Endothelial cell (in vitro differentiated cells): ENCODE results near the gene HTRA2. TPM values are rescaled to one million over a fixed set of nuclear protein-coding genes. Genes with fewer than 3 reads are reported as not detected.

Experiments used
- DNase-seq: peaks from one replicate; pipeline ENCODE4 v3.0.0; 2021; ENCODE audit warnings: low spot score
- H3K27ac Mint-ChIP-seq: one replicate; pipeline ENCODE4 v1.8.0; 2021; ENCODE audit warnings: mixed read lengths, inconsistent platforms; ENCODE audit not compliant: unreplicated experiment
- H3K27me3 Mint-ChIP-seq: one replicate; pipeline ENCODE4 v1.8.0; 2021; ENCODE audit warnings: mild to moderate bottlenecking, moderate library complexity, mixed read lengths, inconsistent platforms; ENCODE audit not compliant: unreplicated experiment
- H3K36me3 Mint-ChIP-seq: one replicate; pipeline ENCODE4 v1.8.0; 2021; ENCODE audit warnings: mild to moderate bottlenecking, low read depth, mixed read lengths, inconsistent platforms; ENCODE audit not compliant: unreplicated experiment
- H3K4me1 Mint-ChIP-seq: one replicate; pipeline ENCODE4 v1.8.0; 2021; ENCODE audit warnings: mild to moderate bottlenecking, mixed read lengths, inconsistent platforms; ENCODE audit not compliant: unreplicated experiment
- H3K4me3 Mint-ChIP-seq: one replicate; pipeline ENCODE4 v1.8.0; 2021; ENCODE audit warnings: mild to moderate bottlenecking, mixed read lengths, inconsistent platforms; ENCODE audit not compliant: unreplicated experiment
- H3K9me3 Mint-ChIP-seq: one replicate; pipeline ENCODE4 v1.8.0; 2021; ENCODE audit warnings: mixed read lengths, inconsistent platforms; ENCODE audit not compliant: unreplicated experiment
- total RNA-seq: library from RNA; stranded (reverse); fragmentation: NEBNext Ultra II Directional; extraction: Animal tissue kit (Norgen Biotek cat#: 25700); gene quantifications from one replicate; pipeline ENCODE4 v1.2.1, GENCODE V29; 2021; ENCODE audit not compliant: unreplicated experiment
- TF ChIP-seq, protein P1 (sequence below): fragments of 200-600 bp; sonication (generic); IDR thresholded peaks from one replicate; pipeline ENCODE4 v1.5.0; 2021; ENCODE audit warnings: antibody characterized with exemption; ENCODE audit not compliant: unreplicated experiment

Gene HTRA2
- total RNA-seq, 1 donor from 2014 or later: 44.3 TPM

DNA sequence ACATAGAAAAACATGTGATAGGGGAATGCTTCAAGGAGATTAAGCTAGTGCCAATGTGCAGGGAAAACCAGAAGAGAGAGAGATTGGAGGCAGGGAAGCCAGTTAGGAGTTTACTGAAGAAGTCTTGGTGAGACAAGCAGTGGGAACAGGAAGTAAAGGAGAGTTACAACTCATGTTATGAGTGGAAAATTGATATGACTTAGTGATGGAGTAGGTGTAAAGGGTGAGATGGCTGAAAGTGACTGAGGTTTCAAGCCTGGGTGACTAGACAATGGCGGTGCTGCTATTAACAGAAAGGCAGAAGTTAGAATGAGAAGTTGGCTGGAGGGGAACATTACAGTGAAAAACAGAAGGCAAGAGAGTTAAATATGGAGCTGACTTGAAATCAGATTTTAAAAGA is 41.3 kb downstream of the HTRA2 start:
- Mint-ChIP-seq H3K4me3 (no peak overlapping the region), H3K4me1 (peaks cover 17% of the 10 kb centered on the region), H3K36me3 (no peaks in the 10 kb centered on the region), H3K27ac (no peak overlapping the region), H3K9me3 (no peaks in the 10 kb centered on the region), H3K27me3 (peaks cover 2% of the 10 kb centered on the region)
- TF ChIP-seq, protein P1, sequence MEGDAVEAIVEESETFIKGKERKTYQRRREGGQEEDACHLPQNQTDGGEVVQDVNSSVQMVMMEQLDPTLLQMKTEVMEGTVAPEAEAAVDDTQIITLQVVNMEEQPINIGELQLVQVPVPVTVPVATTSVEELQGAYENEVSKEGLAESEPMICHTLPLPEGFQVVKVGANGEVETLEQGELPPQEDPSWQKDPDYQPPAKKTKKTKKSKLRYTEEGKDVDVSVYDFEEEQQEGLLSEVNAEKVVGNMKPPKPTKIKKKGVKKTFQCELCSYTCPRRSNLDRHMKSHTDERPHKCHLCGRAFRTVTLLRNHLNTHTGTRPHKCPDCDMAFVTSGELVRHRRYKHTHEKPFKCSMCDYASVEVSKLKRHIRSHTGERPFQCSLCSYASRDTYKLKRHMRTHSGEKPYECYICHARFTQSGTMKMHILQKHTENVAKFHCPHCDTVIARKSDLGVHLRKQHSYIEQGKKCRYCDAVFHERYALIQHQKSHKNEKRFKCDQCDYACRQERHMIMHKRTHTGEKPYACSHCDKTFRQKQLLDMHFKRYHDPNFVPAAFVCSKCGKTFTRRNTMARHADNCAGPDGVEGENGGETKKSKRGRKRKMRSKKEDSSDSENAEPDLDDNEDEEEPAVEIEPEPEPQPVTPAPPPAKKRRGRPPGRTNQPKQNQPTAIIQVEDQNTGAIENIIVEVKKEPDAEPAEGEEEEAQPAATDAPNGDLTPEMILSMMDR: no peak
- no peak for DNase-seq

DNA sequence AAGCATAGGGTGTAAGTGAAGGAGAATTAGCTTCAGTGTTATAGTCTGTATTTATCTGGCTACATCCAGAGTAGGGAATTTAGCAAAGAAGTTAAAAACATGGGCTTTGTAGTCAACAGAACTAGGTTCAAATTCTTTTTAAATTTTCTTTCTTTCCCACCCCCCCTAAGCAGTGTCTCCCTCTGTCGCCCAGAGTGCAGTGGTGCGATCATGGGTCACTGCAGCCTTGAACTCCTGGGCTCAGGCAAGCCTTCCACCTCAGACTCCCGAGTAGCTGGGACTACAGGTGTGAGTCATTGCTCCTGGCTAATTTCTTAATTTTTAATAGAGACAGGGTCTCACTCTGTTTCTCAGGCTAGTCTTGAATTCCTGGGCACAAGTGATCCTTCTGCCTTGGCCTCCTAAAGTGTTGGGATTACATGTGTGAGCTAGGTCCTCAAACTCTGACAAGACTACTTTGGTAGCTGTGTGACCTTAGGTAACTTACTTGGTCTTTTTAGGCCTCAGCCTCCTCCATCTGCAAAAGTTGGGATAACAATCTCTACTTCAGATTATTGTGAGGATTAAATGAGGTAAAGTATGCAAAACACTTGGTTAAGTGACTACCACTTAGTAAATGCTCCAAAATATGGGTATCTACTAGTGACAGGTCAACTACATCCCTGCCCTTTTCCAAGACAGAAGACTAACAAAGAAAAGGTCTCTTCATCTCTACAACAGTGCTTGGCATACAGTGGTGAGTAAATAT is 42.6 kb downstream of the HTRA2 start:
- Mint-ChIP-seq H3K4me1 (peaks cover 24% of the 10 kb centered on the region), H3K4me3 (no peak overlapping the region), H3K9me3 (no peaks in the 10 kb centered on the region), H3K27ac (no peak overlapping the region), H3K36me3 (no peaks in the 10 kb centered on the region), H3K27me3 (peaks cover 2% of the 10 kb centered on the region)
- TF ChIP-seq, protein P1: no peak
- DNase-seq: no peak

DNA sequence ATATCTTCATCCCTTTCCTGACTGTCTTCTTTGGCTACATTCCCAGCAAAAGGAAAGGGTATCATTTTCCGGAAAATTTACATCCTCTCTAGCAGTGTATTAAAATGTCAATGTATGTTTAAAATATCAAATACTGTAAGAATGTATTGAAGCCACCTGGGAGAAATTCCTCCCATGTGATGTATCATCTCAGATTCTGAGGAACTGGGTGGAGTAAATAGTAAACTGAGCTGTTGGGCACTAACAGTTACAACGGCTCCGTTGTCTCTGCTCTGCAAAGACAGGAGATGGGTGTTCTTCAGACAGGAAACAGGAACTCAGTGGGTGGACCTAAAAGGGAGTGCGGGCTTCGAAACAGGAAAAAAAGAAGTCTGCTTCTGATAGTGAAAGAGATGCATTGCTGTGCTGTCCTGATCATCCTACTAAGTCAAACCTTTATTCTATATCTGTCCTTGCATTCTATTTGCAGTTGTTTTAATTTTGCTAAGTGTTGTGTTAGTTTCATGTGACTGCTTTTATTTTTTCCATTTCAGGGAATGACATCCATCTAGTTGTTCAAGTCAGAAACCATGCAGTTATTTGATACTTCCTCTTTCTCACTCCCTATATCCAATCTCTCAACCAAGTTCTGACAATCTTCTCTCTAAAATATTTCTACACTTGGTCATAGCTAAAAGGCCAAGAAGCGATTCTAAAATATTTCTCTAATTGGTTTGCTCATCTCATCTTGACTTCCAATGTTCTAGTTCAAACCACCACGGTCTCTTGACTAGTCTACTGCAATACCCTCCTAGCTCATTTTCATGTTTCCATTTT is 44.2 kb downstream of the HTRA2 start:
- H3K4me3 Mint-ChIP-seq: no peak overlapping the region
- TF ChIP-seq, protein P1: no peak
- H3K27ac Mint-ChIP-seq: peak overlapping the region; percentile 83
- no peaks in the 10 kb centered on the region for H3K9me3 Mint-ChIP-seq
- DNase-seq: no peak
- H3K4me1 Mint-ChIP-seq: peaks cover 29% of the 10 kb centered on the region
- no peaks in the 10 kb centered on the region for H3K27me3 Mint-ChIP-seq
- no peaks in the 10 kb centered on the region for H3K36me3 Mint-ChIP-seq

DNA sequence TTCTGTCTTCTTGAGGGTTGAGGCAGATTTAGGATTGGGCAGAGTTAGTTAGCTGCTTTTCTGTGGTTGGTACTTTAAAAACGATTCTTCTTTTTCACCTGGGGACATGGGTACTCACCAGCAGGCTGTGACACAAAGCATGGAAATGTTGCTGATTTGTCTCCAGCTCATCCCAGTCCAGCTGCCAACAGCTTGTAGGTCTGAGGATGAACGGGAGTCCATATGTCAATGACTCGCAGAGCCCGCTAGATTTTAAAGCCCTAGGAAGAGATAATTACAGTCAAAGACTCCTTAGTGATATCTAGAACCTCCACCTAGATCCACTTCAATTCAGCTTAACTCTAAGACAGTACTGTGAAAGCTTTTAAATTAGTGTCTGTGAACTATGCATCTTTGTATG is 45.6 kb downstream of the HTRA2 start:
- no peak for DNase-seq
- Mint-ChIP-seq H3K4me1 (peaks cover 29% of the 10 kb centered on the region), H3K27me3 (no peaks in the 10 kb centered on the region), H3K36me3 (no peaks in the 10 kb centered on the region), H3K9me3 (no peaks in the 10 kb centered on the region), H3K27ac (no peak overlapping the region), H3K4me3 (no peak overlapping the region)
- TF ChIP-seq, protein P1: no peak
